Measurements from ENCODE around the gene MKRN2OS. TPM values are rescaled to one million over a fixed set of nuclear protein-coding genes. Genes with fewer than 3 reads are reported as not detected.

MKRN2OS gene
- total RNA-seq, 1 donor from 2014 or later, result 0.92 TPM

DNA sequence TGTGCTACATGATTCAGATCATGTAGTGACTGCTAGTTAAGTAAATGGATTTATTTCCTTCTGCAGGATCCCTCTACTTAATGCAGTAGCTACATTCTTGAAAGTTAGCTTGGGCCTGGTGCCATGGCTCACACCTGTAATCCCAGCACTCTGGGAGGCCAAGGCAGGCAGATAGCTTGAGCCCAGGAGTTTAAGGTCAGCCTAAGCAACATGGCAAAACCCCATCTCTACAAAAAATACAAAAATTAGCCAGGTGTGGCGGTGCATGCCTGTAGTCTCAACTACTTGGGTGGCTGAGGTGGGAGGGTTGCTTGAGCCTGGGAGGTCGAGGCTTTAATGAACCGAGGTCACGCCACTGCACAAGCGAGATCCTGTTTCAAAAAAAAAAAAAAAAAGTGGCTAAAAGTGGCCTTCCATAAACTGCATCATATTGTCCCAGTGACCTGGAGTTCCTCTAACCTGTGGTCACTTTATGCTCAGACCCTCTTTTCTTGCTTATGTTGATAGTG is 39.0 kb downstream of the MKRN2OS start:
- Mint-ChIP-seq H3K4me3 (no peak overlapping the region), H3K9me3 (no peaks in the 10 kb centered on the region), H3K27me3 (no peaks in the 10 kb centered on the region), H3K4me1 (ENCODE audit: unreplicated experiment) (peaks cover 6% of the 10 kb centered on the region), H3K27ac (no peak overlapping the region), H3K36me3 (peaks cover 23% of the 10 kb centered on the region)
- TF ChIP-seq, protein P1, sequence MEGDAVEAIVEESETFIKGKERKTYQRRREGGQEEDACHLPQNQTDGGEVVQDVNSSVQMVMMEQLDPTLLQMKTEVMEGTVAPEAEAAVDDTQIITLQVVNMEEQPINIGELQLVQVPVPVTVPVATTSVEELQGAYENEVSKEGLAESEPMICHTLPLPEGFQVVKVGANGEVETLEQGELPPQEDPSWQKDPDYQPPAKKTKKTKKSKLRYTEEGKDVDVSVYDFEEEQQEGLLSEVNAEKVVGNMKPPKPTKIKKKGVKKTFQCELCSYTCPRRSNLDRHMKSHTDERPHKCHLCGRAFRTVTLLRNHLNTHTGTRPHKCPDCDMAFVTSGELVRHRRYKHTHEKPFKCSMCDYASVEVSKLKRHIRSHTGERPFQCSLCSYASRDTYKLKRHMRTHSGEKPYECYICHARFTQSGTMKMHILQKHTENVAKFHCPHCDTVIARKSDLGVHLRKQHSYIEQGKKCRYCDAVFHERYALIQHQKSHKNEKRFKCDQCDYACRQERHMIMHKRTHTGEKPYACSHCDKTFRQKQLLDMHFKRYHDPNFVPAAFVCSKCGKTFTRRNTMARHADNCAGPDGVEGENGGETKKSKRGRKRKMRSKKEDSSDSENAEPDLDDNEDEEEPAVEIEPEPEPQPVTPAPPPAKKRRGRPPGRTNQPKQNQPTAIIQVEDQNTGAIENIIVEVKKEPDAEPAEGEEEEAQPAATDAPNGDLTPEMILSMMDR (conservative IDR thresholded peaks at IDR 0.05), result no peak
- no peak for DNase-seq (ENCODE audit: extremely low spot score, unreplicated experiment)

DNA sequence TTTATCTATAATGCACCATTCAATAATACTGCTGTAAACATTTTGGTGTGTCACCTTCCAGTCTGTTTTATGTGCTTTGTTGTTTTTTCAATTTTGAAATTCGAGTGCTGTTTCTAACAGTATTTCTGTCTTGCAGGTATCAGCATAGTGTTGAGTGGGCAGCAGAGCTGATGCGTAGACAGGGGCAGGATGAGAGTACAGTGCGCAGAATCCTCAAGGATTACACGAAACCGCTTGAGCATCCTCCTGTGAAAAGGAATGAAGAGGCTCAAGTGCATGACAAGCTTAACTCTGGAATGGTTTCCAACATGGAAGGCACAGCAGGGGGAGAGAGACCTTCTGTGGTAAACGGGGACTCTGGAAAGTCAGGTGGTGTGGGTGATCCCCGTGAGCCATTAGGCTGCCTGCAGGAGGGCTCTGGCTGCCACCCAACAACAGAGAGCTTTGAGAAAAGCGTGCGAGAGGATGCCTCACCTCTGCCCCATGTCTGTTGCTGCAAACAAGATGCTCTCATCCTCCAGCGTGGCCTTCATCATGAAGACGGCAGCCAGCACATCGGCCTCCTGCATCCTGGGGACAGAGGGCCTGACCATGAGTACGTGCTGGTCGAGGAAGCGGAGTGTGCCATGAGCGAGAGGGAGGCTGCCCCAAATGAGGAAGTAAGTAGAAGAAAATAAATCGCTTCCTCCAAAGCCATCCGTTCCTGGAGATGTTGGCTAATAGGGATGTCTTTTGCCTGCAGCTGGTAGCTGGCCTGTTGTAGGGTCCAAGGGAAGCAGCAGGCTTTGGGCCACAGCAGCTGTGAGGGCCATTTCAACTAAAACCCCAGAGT is 42.0 kb downstream of the MKRN2OS start:
- no peak overlapping the region for H3K4me3 Mint-ChIP-seq
- TF ChIP-seq, protein P1 (conservative IDR thresholded peaks at IDR 0.05), result no peak
- peaks cover 6% of the 10 kb centered on the region for H3K4me1 Mint-ChIP-seq (ENCODE audit: unreplicated experiment)
- no peak overlapping the region for H3K27ac Mint-ChIP-seq
- H3K9me3 Mint-ChIP-seq, result no peaks in the 10 kb centered on the region
- H3K27me3 Mint-ChIP-seq, result no peaks in the 10 kb centered on the region
- peaks cover 28% of the 10 kb centered on the region for H3K36me3 Mint-ChIP-seq
- DNase-seq (ENCODE audit: extremely low spot score, unreplicated experiment), result no peak

DNA sequence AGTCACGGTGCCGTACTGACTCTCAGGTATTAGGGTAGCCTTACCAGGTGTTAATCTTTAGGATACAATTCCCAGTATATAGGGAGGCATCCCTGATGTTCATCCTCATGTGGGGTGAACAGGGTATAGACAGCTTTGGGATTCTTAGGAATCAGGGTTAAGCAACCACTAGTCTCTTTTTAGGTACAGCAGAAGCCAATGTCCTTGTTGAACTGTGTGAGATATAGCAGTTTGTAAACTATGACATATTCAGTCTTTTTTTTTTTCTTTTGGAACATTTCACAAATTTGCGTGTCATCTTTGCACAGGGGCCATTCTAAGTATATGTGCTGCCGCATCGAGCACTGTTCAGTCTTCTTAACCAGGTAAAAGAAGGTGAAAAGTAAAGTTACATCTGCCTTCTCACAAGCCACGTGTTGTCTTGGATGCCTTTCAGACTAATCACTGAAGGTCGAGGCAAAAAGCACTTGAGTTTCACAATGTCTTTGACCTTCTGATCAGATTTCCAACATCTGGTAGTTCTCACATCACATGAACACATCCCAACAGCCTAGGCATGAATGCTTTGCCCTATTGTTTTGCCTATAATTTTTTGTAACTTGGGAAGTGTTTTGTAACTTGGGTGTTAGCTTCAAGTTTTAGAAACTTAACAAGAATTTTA is 43.8 kb downstream of the MKRN2OS start:
- no peak overlapping the region for H3K4me3 Mint-ChIP-seq
- DNase-seq (ENCODE audit: extremely low spot score, unreplicated experiment), result no peak
- H3K9me3 Mint-ChIP-seq, result no peaks in the 10 kb centered on the region
- no peak overlapping the region for H3K27ac Mint-ChIP-seq
- no peaks in the 10 kb centered on the region for H3K4me1 Mint-ChIP-seq (ENCODE audit: unreplicated experiment)
- TF ChIP-seq, protein P1 (conservative IDR thresholded peaks at IDR 0.05), result no peak
- H3K27me3 Mint-ChIP-seq, result no peaks in the 10 kb centered on the region
- peaks cover 37% of the 10 kb centered on the region for H3K36me3 Mint-ChIP-seq

DNA sequence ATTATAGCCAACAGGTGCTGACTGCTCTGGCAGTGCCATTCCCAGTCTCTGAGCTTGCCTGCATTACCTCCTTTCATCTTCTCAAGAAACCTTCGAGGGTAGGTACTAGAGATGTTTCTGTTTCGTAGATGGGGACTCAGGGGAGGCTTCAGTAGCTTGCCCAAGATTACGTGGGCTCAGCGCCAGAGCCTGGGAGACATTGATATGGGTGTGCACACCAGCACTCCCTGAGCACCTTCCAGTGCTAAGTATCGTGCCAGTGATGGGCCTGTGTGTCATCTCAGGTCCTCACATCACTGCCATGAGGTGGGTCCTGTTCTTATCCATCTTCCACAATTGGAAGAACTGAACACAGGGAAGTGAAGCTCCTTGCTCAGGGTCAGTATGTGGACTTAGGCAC is 45.8 kb downstream of the MKRN2OS start:
- Mint-ChIP-seq H3K4me3 (no peak overlapping the region), H3K27me3 (no peaks in the 10 kb centered on the region), H3K9me3 (no peaks in the 10 kb centered on the region), H3K4me1 (ENCODE audit: unreplicated experiment) (no peaks in the 10 kb centered on the region), H3K36me3 (peaks cover 38% of the 10 kb centered on the region), H3K27ac (no peak overlapping the region)
- no peak for DNase-seq (ENCODE audit: extremely low spot score, unreplicated experiment)
- TF ChIP-seq, protein P1 (conservative IDR thresholded peaks at IDR 0.05), result no peak

DNA sequence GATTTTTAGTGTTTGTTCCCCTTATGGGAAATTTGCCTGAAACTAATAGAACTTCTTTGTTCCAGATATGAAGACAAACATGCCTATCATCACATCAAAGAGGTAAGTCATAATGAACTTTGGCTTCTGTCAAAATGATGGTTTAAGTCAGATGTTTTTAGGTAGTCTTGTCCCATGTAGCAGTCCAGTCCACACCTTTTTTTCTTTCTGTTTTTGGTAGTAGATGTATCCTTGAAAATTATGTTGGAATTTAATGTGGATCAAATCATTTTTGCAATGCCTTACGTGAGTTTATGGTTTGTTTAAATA is 48.9 kb downstream of the MKRN2OS start:
- Mint-ChIP-seq H3K27ac (no peak overlapping the region), H3K36me3 (peaks cover 36% of the 10 kb centered on the region), H3K9me3 (no peaks in the 10 kb centered on the region), H3K4me1 (ENCODE audit: unreplicated experiment) (no peaks in the 10 kb centered on the region), H3K27me3 (no peaks in the 10 kb centered on the region), H3K4me3 (no peak overlapping the region)
- DNase-seq (ENCODE audit: extremely low spot score, unreplicated experiment), result no peak
- TF ChIP-seq, protein P1 (conservative IDR thresholded peaks at IDR 0.05), result no peak

All from type B pancreatic cell (in vitro differentiated cells).